ENCODE data around the gene WNT4. TPM values are rescaled to one million over a fixed set of nuclear protein-coding genes. Genes with fewer than 3 reads are reported as not detected.

WNT4 gene
- total and polyA plus RNA-seq, 3 experiments from 2014 or later: 0.08 TPM; not detected in 2

DNA sequence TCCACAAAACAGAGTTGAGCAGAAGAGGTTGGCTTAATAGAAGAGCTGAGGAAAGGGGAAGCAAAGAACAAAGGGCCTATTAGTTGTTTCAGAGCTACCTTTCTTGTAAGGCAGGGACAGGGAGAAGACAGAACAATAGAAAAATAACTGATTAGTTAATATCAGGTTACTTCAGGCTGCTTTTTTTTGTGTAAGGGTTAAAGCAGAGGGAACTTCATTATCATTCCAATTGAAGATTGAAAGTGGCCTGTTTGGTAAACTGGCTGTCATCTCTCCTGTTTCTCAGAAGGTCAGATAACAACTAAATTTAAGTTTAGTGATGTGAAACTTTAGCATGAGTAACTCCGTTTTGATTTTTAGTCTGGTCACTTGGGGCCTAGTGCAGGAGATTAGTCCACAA lies 68.1 kb downstream of the WNT4 start:
- ChIA-PET CTCF (no interaction called here), POLR2A (no interaction called here)
- H3K9me3 Mint-ChIP-seq: no peaks in the 10 kb centered on the region
- no peaks in the 10 kb centered on the region for H3K9me3 ChIP-seq (ENCODE audit: low read length)
- peaks cover 84% of the 10 kb centered on the region for H3K4me1 ChIP-seq (ENCODE audit: insufficient read depth, low read length)
- no peak overlapping the region for H3K4me3 ChIP-seq (ENCODE audit: low read length)
- H3K27me3 Mint-ChIP-seq: no peaks in the 10 kb centered on the region
- H3K27ac Mint-ChIP-seq: peak overlapping the region; percentile 19 to 88 (median 75)
- peak overlapping the region; percentile 1 to 85 (median 62) for H3K4me3 Mint-ChIP-seq
- peaks cover 78 to 94% (median 90%) of the 10 kb centered on the region in 3 donors for H3K4me1 Mint-ChIP-seq
- H3K36me3 ChIP-seq (ENCODE audit: insufficient read depth, low read length): peaks cover 7% of the 10 kb centered on the region
- H3K27me3 ChIP-seq (ENCODE audit: insufficient read depth, low read length, poor library complexity, severe bottlenecking): no peaks in the 10 kb centered on the region
- H3K36me3 Mint-ChIP-seq: peaks cover 11 to 75% (median 26%) of the 10 kb centered on the region in 3 donors
- DNase-seq: no peak
- no peak overlapping the region for H3K27ac ChIP-seq (ENCODE audit: low read depth, low read length)

GRCh38 chr1:22071511-22071910 lies 71.4 kb downstream of the WNT4 start:
- no peaks in the 10 kb centered on the region for H3K27me3 Mint-ChIP-seq
- H3K36me3 Mint-ChIP-seq: peaks cover 9 to 65% (median 12%) of the 10 kb centered on the region in 3 donors
- H3K9me3 Mint-ChIP-seq: no peaks in the 10 kb centered on the region
- H3K4me1 Mint-ChIP-seq: peaks cover 74 to 89% (median 84%) of the 10 kb centered on the region in 3 donors
- H3K36me3 ChIP-seq (ENCODE audit: insufficient read depth, low read length): peaks cover 10% of the 10 kb centered on the region
- H3K4me1 ChIP-seq (ENCODE audit: insufficient read depth, low read length): peaks cover 82% of the 10 kb centered on the region
- H3K4me3 Mint-ChIP-seq: peak overlapping the region in 6 of 7 donors; percentile 34 to 56 (median 51)
- no peaks in the 10 kb centered on the region for H3K27me3 ChIP-seq (ENCODE audit: insufficient read depth, low read length, poor library complexity, severe bottlenecking)
- no peak overlapping the region for H3K4me3 ChIP-seq (ENCODE audit: low read length)
- peak overlapping the region in 7 of 8 donors; percentile 35 to 96 (median 72) for H3K27ac Mint-ChIP-seq
- H3K27ac ChIP-seq (ENCODE audit: low read depth, low read length): no peak overlapping the region
- no peak for DNase-seq
- ChIA-PET CTCF (interaction anchor here (1.0 to 2.2 kb wide), 2 partner anchors 18 to 47 kb away, joined by 3 to 6 read pairs; no protein-coding TSS in a partner anchor), POLR2A (no interaction called here)
- no peaks in the 10 kb centered on the region for H3K9me3 ChIP-seq (ENCODE audit: low read length)

Other genes with a start within 250 kb of the WNT4 start
- gene HSPG2, start 205.8 kb downstream of the WNT4 start, total RNA-seq: under 1 TPM; 0.24 to 0.72 TPM
- gene HSPG2, start 205.8 kb downstream of the WNT4 start, polyA plus RNA-seq: not detected
- gene CELA3B, start 166.1 kb downstream of the WNT4 start, total RNA-seq: not detected
- not detected for gene CELA3B, start 166.1 kb downstream of the WNT4 start, polyA plus RNA-seq
- gene CELA3A, start 141.4 kb downstream of the WNT4 start, total RNA-seq: not detected
- gene CELA3A, start 141.4 kb downstream of the WNT4 start, polyA plus RNA-seq: not detected
- gene CDC42, start 90.4 kb downstream of the WNT4 start, total RNA-seq: 100 to 1,000 TPM; 317 to 347 TPM
- 294 TPM for gene CDC42, start 90.4 kb downstream of the WNT4 start, polyA plus RNA-seq